ENCODE measurements around the gene ZMYND15. TPM values are rescaled to one million over a fixed set of nuclear protein-coding genes. Genes with fewer than 3 reads are reported as not detected.

Gene ZMYND15
- total RNA-seq, 1 experiment from 2014 or later: 2.8 TPM

GRCh38 chr17:4734857-4735475, 4.7 kb upstream of the ZMYND15 start:
- CTCF ChIA-PET: interaction anchor here (2.3 kb wide), 1 partner anchor 55 kb away, joined by 6 read pairs; the partner anchor contains the start of gene GLTPD2

More at GRCh38 chr17:4734857-4735475, 4.7 kb upstream of the ZMYND15 start:
- DNase-seq (ENCODE audit: low read depth, low spot score) (no peak), ATAC-seq (no peak)
- ChIA-PET POLR2A (no interaction called here), RAD21 (ENCODE audit: low non-redundant PET in 1 of 2, low total read pairs in 2 of 2, uncharacterized antibody in 2 of 2, unreplicated experiment in 2 of 2) (no interaction called here)
- Histone ChIP-seq H3K79me2 (ENCODE audit: insufficient read depth, low read length) (no peaks in the 10 kb centered on the region; the same call in 1 of the 2 replicates), H3K9me3 (ENCODE audit: control insufficient read depth in 1 of 2, insufficient read depth in 1 of 2, low read depth in 1 of 2, low read length in 2 of 2) (no peaks in the 10 kb centered on the region), H4K20me1 (ENCODE audit: insufficient read depth) (no peaks in the 10 kb centered on the region), H3K36me3 (ENCODE audit: control insufficient read depth in 1 of 2, insufficient read depth in 2 of 2, low read length in 2 of 2) (0 out of 4 replicates have a peak, but pooled peaks cover 0 to 2% of the 10 kb centered on the region in 2 experiments), H3K9ac (ENCODE audit: low read length) (no peak overlapping the region), H3K9me2 (ENCODE audit: insufficient read depth) (no peaks in the 10 kb centered on the region), H3K4me3 (replicated peaks in 1 of 2; ENCODE audit: low read depth in 1 of 2, low read length in 2 of 2) (no peak overlapping the region), H3K27me3 (ENCODE audit: insufficient read depth, low read length) (no peaks in the 10 kb centered on the region), H3K4me2 (ENCODE audit: low read length) (no peak overlapping the region), H2AFZ (ENCODE audit: low read depth, low read length, poor library complexity, severe bottlenecking) (no peak overlapping the region), H3K27ac (ENCODE audit: low read depth, low read length) (no peak overlapping the region), H3K4me1 (ENCODE audit: control insufficient read depth in 1 of 2, insufficient read depth in 2 of 2, low read length in 2 of 2) (peaks cover 12 to 36% of the 10 kb centered on the region in 2 experiments)
- BruUV-seq (replicated peaks): no TSS peak
- intact Hi-C loops (cut with micrococcal nuclease): no loop called here
- TF ChIP-seq ZBTB33 (IDR thresholded peaks at IDR 0.05; ENCODE audit: extremely low read depth, insufficient replicate concordance, low read length) (no peak), ATF3 (IDR thresholded peaks at IDR 0.05) (no peak), JUND (IDR thresholded peaks at IDR 0.05) (no peak), SP1 (IDR thresholded peaks at IDR 0.05; ENCODE audit: low read depth) (no peak), REST (IDR thresholded peaks at IDR 0.05; ENCODE audit: low read depth) (no peak), CEBPB (IDR thresholded peaks at IDR 0.05; ENCODE audit: low read depth) (no peak), EGR1 (IDR thresholded peaks at IDR 0.05; ENCODE audit: low read depth) (no peak), SIN3A (IDR thresholded peaks at IDR 0.05; ENCODE audit: low read depth) (no peak), YY1 (IDR thresholded peaks at IDR 0.05; ENCODE audit: extremely low read depth, insufficient replicate concordance, low read depth, low read length) (no peak), ZFX (IDR thresholded peaks at IDR 0.05) (no peak), EZH2 (IDR thresholded peaks at IDR 0.05) (no peak), SRF (IDR thresholded peaks at IDR 0.05; ENCODE audit: low read depth) (no peak), EZH2phosphoT487 (IDR thresholded peaks at IDR 0.05; ENCODE audit: borderline replicate concordance) (no peak), CBX3 (IDR thresholded peaks at IDR 0.05; ENCODE audit: low read depth) (no peak), MAX (IDR thresholded peaks at IDR 0.05) (no peak), POLR2A (IDR thresholded peaks at IDR 0.05; ENCODE audit: borderline replicate concordance, extremely low read depth, insufficient read depth, insufficient read length) (no peak), CTCF (IDR thresholded peaks at IDR 0.05 in 2 of 3, conservative IDR thresholded peaks at IDR 0.05 in 1 of 3; ENCODE audit: borderline replicate concordance in 1 of 3, insufficient read depth in 1 of 3, low read depth in 2 of 3, low read length in 2 of 3) (no peak), ELF1 (IDR thresholded peaks at IDR 0.05; ENCODE audit: borderline replicate concordance, low read depth) (no peak)
